H9 (cell line): ENCODE results near the gene SLC16A7. TPM values are rescaled to one million over a fixed set of nuclear protein-coding genes. Genes with fewer than 3 reads are reported as not detected.

Experiments
- DNase-seq: peaks from one replicate; pipeline ENCODE4 v3.0.0-alpha.2; 2017
- H2AFZ ChIP-seq: one replicate; pipeline ENCODE4 v1.6.1; 2013; ENCODE audit warnings: mild to moderate bottlenecking, low read length, control low read depth, moderate library complexity
- H2AK5ac ChIP-seq: 2 replicates; pipeline ENCODE4 v1.6.1; 2013; ENCODE audit warnings: low read length, control low read depth, mixed read lengths; ENCODE audit not compliant: insufficient read length
- H2BK120ac ChIP-seq: one replicate; pipeline ENCODE4 v1.6.1; 2013; ENCODE audit warnings: low read depth, mild to moderate bottlenecking, low read length, control low read depth, inconsistent platforms; ENCODE audit not compliant: poor library complexity, severe bottlenecking
- H2BK12ac ChIP-seq: 2 replicates; pipeline ENCODE4 v1.6.1; 2013; ENCODE audit warnings: low read length, control low read depth, mixed read lengths, low read depth; ENCODE audit not compliant: insufficient read length
- H2BK15ac ChIP-seq: 2 replicates; pipeline ENCODE4 v1.6.1; 2013; ENCODE audit warnings: low read depth, low read length, control low read depth
- H2BK20ac ChIP-seq: one replicate; pipeline ENCODE4 v1.6.1; 2013; ENCODE audit warnings: low read depth, mild to moderate bottlenecking, low read length, control low read depth, inconsistent platforms; ENCODE audit not compliant: poor library complexity, severe bottlenecking
- H2BK5ac ChIP-seq: 2 replicates; pipeline ENCODE4 v1.6.1; 2013; ENCODE audit warnings: low read length, control low read depth, mixed read lengths; ENCODE audit not compliant: insufficient read length
- H3K14ac ChIP-seq: 2 replicates; pipeline ENCODE4 v1.6.1; 2013; ENCODE audit warnings: low read length, control low read depth; ENCODE audit not compliant: insufficient read depth
- H3K18ac ChIP-seq: 2 replicates; pipeline ENCODE4 v1.6.1; 2013; ENCODE audit warnings: low read depth, mild to moderate bottlenecking, mixed read lengths, low read length, control low read depth; ENCODE audit not compliant: insufficient read length
- H3K23ac ChIP-seq: 2 replicates; pipeline ENCODE4 v1.6.1; 2013; ENCODE audit warnings: low read length, control low read depth, mixed read lengths, low read depth; ENCODE audit not compliant: insufficient read length
- H3K23me2 ChIP-seq: 2 replicates; pipeline ENCODE4 v1.6.1; 2013; ENCODE audit warnings: low read depth, mild to moderate bottlenecking, mixed read lengths, low read length, control low read depth; ENCODE audit not compliant: insufficient read length, poor library complexity, severe bottlenecking
- H3K27ac ChIP-seq: 2 replicates; pipeline ENCODE4 v1.5.1; 2013; ENCODE audit warnings: low read length, control low read depth, mixed read lengths, low read depth; ENCODE audit not compliant: insufficient read length
- H3K27me3 ChIP-seq: 2 replicates; pipeline ENCODE4 v1.6.1; 2013; ENCODE audit warnings: low read length, control low read depth, inconsistent platforms; ENCODE audit not compliant: insufficient read depth
- H3K4ac ChIP-seq: 2 replicates; pipeline ENCODE4 v1.6.1; 2013; ENCODE audit warnings: low read depth, mild to moderate bottlenecking, control low read depth, inconsistent platforms, low read length, moderate library complexity
- H3K4me1 ChIP-seq: 2 replicates; pipeline ENCODE4 v1.6.1; 2013; ENCODE audit warnings: low read length, control low read depth, inconsistent platforms; ENCODE audit not compliant: insufficient read depth
- H3K4me2 ChIP-seq: 2 replicates; pipeline ENCODE4 v1.6.1; 2013; ENCODE audit warnings: low read length, control low read depth, mixed read lengths; ENCODE audit not compliant: insufficient read length, insufficient read depth
- H3K56ac ChIP-seq: 2 replicates; pipeline ENCODE4 v1.6.1; 2013; ENCODE audit warnings: low read depth, mild to moderate bottlenecking, mixed read lengths, low read length, control low read depth; ENCODE audit not compliant: insufficient read length
- H3K79me1 ChIP-seq: 2 replicates; pipeline ENCODE4 v1.6.1; 2013; ENCODE audit warnings: low read depth, mild to moderate bottlenecking, moderate library complexity, low read length, control low read depth, inconsistent platforms; ENCODE audit not compliant: insufficient read depth, poor library complexity, severe bottlenecking
- H3K79me2 ChIP-seq: 2 replicates; pipeline ENCODE4 v1.6.1; 2013; ENCODE audit warnings: low read length, control low read depth, inconsistent platforms; ENCODE audit not compliant: insufficient read depth
- H3K9ac ChIP-seq: 2 replicates; pipeline ENCODE4 v1.6.1; 2013; ENCODE audit warnings: low read length, control low read depth, mixed read lengths; ENCODE audit not compliant: insufficient read length; ENCODE audit errors: extremely low read depth
- H3K9me3 ChIP-seq: one replicate; pipeline ENCODE4 v1.6.1; 2013; ENCODE audit warnings: low read depth, low read length, inconsistent platforms; ENCODE audit not compliant: control insufficient read depth
- H3T11ph ChIP-seq: one replicate; pipeline ENCODE4 v1.6.1; 2013; ENCODE audit warnings: mild to moderate bottlenecking, low read length, control low read depth, inconsistent platforms
- H4K20me1 ChIP-seq: one replicate; pipeline ENCODE4 v1.6.1; 2013; ENCODE audit not compliant: control insufficient read depth, insufficient read length, insufficient read depth
- H4K5ac ChIP-seq: 2 replicates; pipeline ENCODE4 v1.6.1; 2013; ENCODE audit warnings: low read depth, mild to moderate bottlenecking, mixed read lengths, low read length, control low read depth; ENCODE audit not compliant: insufficient read length
- H4K8ac ChIP-seq: replicated peaks from 2 replicates; pipeline ENCODE4 v1.6.1; 2013; ENCODE audit warnings: low read length, control low read depth, mixed read lengths, low read depth; ENCODE audit not compliant: insufficient read length
- H4K91ac ChIP-seq: 2 replicates; pipeline ENCODE4 v1.6.1; 2013; ENCODE audit warnings: low read depth, mild to moderate bottlenecking, moderate library complexity, mixed read lengths, low read length, control low read depth; ENCODE audit not compliant: insufficient read length
- H3K27ac Mint-ChIP-seq, 3 experiments: 2 replicates in 2 of 3; 3 replicates in 1 of 3; pipeline ENCODE4 v1.8.0; 2020 to 2021; ENCODE audit warnings: mixed read lengths in 3 of 3, mild to moderate bottlenecking in 1 of 3, moderate library complexity in 1 of 3
- H3K27me3 Mint-ChIP-seq: 2 replicates; pipeline ENCODE4 v1.8.0; 2021; ENCODE audit warnings: low read depth, mild to moderate bottlenecking, moderate library complexity, mixed read lengths
- H3K36me3 Mint-ChIP-seq, 3 experiments: 2 replicates in 2 of 3; 3 replicates in 1 of 3; pipeline ENCODE4 v1.8.0; 2020 to 2021; ENCODE audit warnings: low read depth in 3 of 3, mixed read lengths in 3 of 3; ENCODE audit not compliant: insufficient read depth in 1 of 3
- H3K4me1 Mint-ChIP-seq, 2 experiments: 2 replicates each; pipeline ENCODE4 v1.8.0; 2020; ENCODE audit warnings: mixed read lengths in 2 of 2
- H3K4me3 Mint-ChIP-seq, 2 experiments: 2 replicates in 1 of 2; 3 replicates in 1 of 2; pipeline ENCODE4 v1.8.0; 2020 to 2021; ENCODE audit warnings: mild to moderate bottlenecking in 2 of 2, mixed read lengths in 2 of 2, moderate library complexity in 1 of 2
- H3K9me3 Mint-ChIP-seq, 2 experiments: 2 replicates in 1 of 2; 3 replicates in 1 of 2; pipeline ENCODE4 v1.8.0; 2020; ENCODE audit warnings: mild to moderate bottlenecking in 2 of 2, mixed read lengths in 2 of 2, moderate library complexity in 1 of 2
- CTCF ChIP-seq: fragments of 200-600 bp; sonication (generic); conservative IDR thresholded peaks from 3 replicates; pipeline ENCODE4 v1.8.0; 2021; ENCODE audit warnings: antibody characterized with exemption, mild to moderate bottlenecking
- WGBS: extraction: QIAGEN DNeasy Blood & Tissue Kit; methylation state at CpG from one replicate; pipeline ENCODE4 v1.1.7; 2013; ENCODE audit warnings: missing lambda C conversion rate, low lambda C conversion rate, mixed read lengths; ENCODE audit not compliant: insufficient read length; ENCODE audit errors: extremely low coverage; 5-methylcytosine and 5-hydroxymethylcytosine counted together
- total RNA-seq: library from RNA; stranded (reverse); gene quantifications from 2 replicates; pipeline ENCODE4 v1.2.1, GENCODE V29; 2021

SLC16A7 gene
- total RNA-seq, 1 experiment from 2014 or later, result 2.2 TPM

GRCh38 chr12:59737725-59738463, 142.1 kb downstream of the SLC16A7 start:
- H4K91ac ChIP-seq, result no peak overlapping the region
- H2AK5ac ChIP-seq, result no peak overlapping the region
- no peaks in the 10 kb centered on the region for H3K23me2 ChIP-seq
- H3K14ac ChIP-seq, result no peak overlapping the region
- H3K56ac ChIP-seq, result no peak overlapping the region
- no peak overlapping the region for H3K4me3 Mint-ChIP-seq
- no peak overlapping the region for H2BK12ac ChIP-seq
- H3K9me3 Mint-ChIP-seq, result no peaks in the 10 kb centered on the region
- WGBS, result no CpG with 5 or more reads among the region's 3 CpGs
- TF ChIP-seq CTCF, result no peak
- no peak overlapping the region for H3K18ac ChIP-seq
- H3K27ac Mint-ChIP-seq, result peak overlapping the region in 1 of 3 experiments; percentile 19; a peak in 1 of 7 replicates
- H3K4me1 Mint-ChIP-seq, result peaks cover 9 to 11% of the 10 kb centered on the region in 2 experiments
- H3K27me3 ChIP-seq, result no peaks in the 10 kb centered on the region
- no peak overlapping the region for H3T11ph ChIP-seq
- H3K79me1 ChIP-seq, result no peaks in the 10 kb centered on the region
- no peaks in the 10 kb centered on the region for H4K20me1 ChIP-seq
- DNase-seq, result no peak
- no peak overlapping the region for H3K23ac ChIP-seq
- no peaks in the 10 kb centered on the region for H3K79me2 ChIP-seq
- H2BK20ac ChIP-seq, result no peak overlapping the region
- no peak overlapping the region for H3K4ac ChIP-seq
- H2BK15ac ChIP-seq, result no peak overlapping the region
- H3K27ac ChIP-seq, result no peak overlapping the region
- H4K5ac ChIP-seq, result no peak overlapping the region
- H3K27me3 Mint-ChIP-seq, result no peaks in the 10 kb centered on the region
- no peak overlapping the region for H2AFZ ChIP-seq
- no peaks in the 10 kb centered on the region for H3K9me3 ChIP-seq
- no peaks in the 10 kb centered on the region for H3K4me1 ChIP-seq
- H4K8ac ChIP-seq, result no peak overlapping the region
- H2BK5ac ChIP-seq, result no peak overlapping the region
- no peak overlapping the region for H2BK120ac ChIP-seq
- H3K4me2 ChIP-seq, result no peak overlapping the region
- H3K9ac ChIP-seq, result no peak overlapping the region
- no peaks in the 10 kb centered on the region for H3K36me3 Mint-ChIP-seq
